HepG2 (cell line): ENCODE data around the gene FLRT3. TPM values are rescaled to one million over a fixed set of nuclear protein-coding genes. Genes with fewer than 3 reads are reported as not detected.

ENCODE experiments used
- ATAC-seq: fragments of 200-7000 bp; cut with Tn5 transposase; 3 replicates; pipeline ENCODE4 v1.9.1; 2020; ENCODE audit warnings: mild to moderate bottlenecking, moderate library complexity
- BruUV-seq: library from RNA; stranded (reverse); fragments of 400-500 nt; replicated peaks from 2 replicates; lab custom pipeline; 2021; lab: Mats Ljungman, UMichigan
- CTCF ChIA-PET: fragments of 300-600 bp; formaldehyde crosslinking; extraction: SDS; loops from one replicate; lab custom pipeline; 2021; ENCODE audit warnings: low total read pairs, inconsistent platforms, low intra/inter-chr PET ratio; lab: Yijun Ruan, JAX
- POLR2A ChIA-PET: fragments of 350-600 bp; sonication (Branson Sonifier 250); formaldehyde crosslinking; loops from one replicate; lab custom pipeline; 2020; ENCODE audit warnings: antibody characterized with exemption, inconsistent platforms; lab: Yijun Ruan, JAX
- DNase-seq: peaks from one replicate; pipeline ENCODE4 v3.0.0-alpha.2; 2015; ENCODE audit warnings: low spot score
- FAIRE-seq: peaks from 3 replicates; lab custom pipeline; 2011; peaks lifted over from hg19 to GRCh38; lab: Jason Lieb, UNC
- H2AFZ ChIP-seq: one replicate; pipeline ENCODE4 v1.6.1; 2011; ENCODE audit warnings: low read length, inconsistent platforms
- H3K27ac ChIP-seq: fragments of 300-600 bp; 3 replicates; pipeline ENCODE4 v1.8.0; 2011; ENCODE audit warnings: mixed run types, mild to moderate bottlenecking, mixed read lengths, low read length, inconsistent platforms; ENCODE audit not compliant: insufficient read depth; ENCODE audit errors: extremely low read length
- H3K27me3 ChIP-seq, 2 experiments: fragments of 200-600 bp in 1 of 2; 2 replicates in 1 of 2; 3 replicates in 1 of 2; pipeline versions ENCODE4 v1.6.0 to v1.8.0; 2011; ENCODE audit warnings: low read length in 2 of 2, mild to moderate bottlenecking in 2 of 2, moderate library complexity in 2 of 2, inconsistent platforms in 1 of 2; ENCODE audit not compliant: insufficient read depth in 2 of 2, control insufficient read depth in 1 of 2
- H3K36me3 ChIP-seq, 2 experiments: fragments of 200-600 bp in 1 of 2; replicated peaks in 1 of 2; 2 replicates in 1 of 2; 3 replicates in 1 of 2; pipeline versions ENCODE4 v1.5.1 to v1.8.0; 2011; ENCODE audit warnings: low read length in 2 of 2, inconsistent platforms in 1 of 2; ENCODE audit not compliant: insufficient read depth in 2 of 2, control insufficient read depth in 1 of 2
- H3K4me1 ChIP-seq: 2 replicates; pipeline ENCODE4 v1.5.1; 2012; ENCODE audit warnings: low read length, inconsistent platforms; ENCODE audit not compliant: insufficient read depth
- H3K4me2 ChIP-seq: 2 replicates; pipeline ENCODE4 v1.6.0; 2011; ENCODE audit warnings: low read depth, low read length, inconsistent platforms
- H3K4me3 ChIP-seq, 3 experiments: fragments of 200-600 bp in 1 of 3; sonication (generic), shearing (Covaris generic) in 1 of 3; replicated peaks in 1 of 3; 2 replicates each; pipeline ENCODE4 v1.5.1; 2011 to 2016; ENCODE audit warnings: low read length in 3 of 3, inconsistent platforms in 2 of 3, low read depth in 2 of 3, mild to moderate bottlenecking in 2 of 3, control low read depth in 1 of 3, mixed read lengths in 1 of 3; ENCODE audit not compliant: insufficient read depth in 1 of 3
- H3K79me2 ChIP-seq: one replicate; pipeline ENCODE4 v1.6.1; 2011; ENCODE audit warnings: low read length, inconsistent platforms; ENCODE audit not compliant: insufficient read depth
- H3K9ac ChIP-seq: 2 replicates; pipeline ENCODE4 v1.6.0; 2011; ENCODE audit warnings: mild to moderate bottlenecking, low read depth, low read length, inconsistent platforms; ENCODE audit not compliant: insufficient read depth
- H3K9me3 ChIP-seq: 2 replicates; pipeline ENCODE4 v1.5.1; 2012; ENCODE audit warnings: mild to moderate bottlenecking, low read length
- H4K20me1 ChIP-seq: 2 replicates; pipeline ENCODE4 v1.6.0; 2011; ENCODE audit warnings: inconsistent platforms, mild to moderate bottlenecking, low read length, moderate library complexity; ENCODE audit not compliant: insufficient read depth
- ASH2L ChIP-seq: fragments of 300-600, 200-600 bp; sonication (generic); IDR thresholded peaks from 2 replicates; pipeline ENCODE4 v1.7.0; 2017; ENCODE audit warnings: low read depth, mild to moderate bottlenecking, moderate library complexity, mixed read lengths, low read length; ENCODE audit not compliant: insufficient read length
- BRCA1 ChIP-seq: sonication (generic); formaldehyde crosslinking; IDR thresholded peaks from 2 replicates; pipeline ENCODE4 v1.4.0; 2020; ENCODE audit warnings: missing genetic modification reagents
- CHD2 ChIP-seq: IDR thresholded peaks from 2 replicates; pipeline ENCODE4 v1.6.1; 2011; ENCODE audit warnings: low read depth, low read length, improper control_type of control experiment
- E2F5 ChIP-seq: sonication (generic); formaldehyde crosslinking; conservative IDR thresholded peaks from 2 replicates; pipeline ENCODE4 v1.4.0; 2020; ENCODE audit warnings: missing genetic modification reagents
- EHMT2 ChIP-seq: fragments of 200-600 bp; sonication (generic); IDR thresholded peaks from 2 replicates; pipeline ENCODE4 v1.7.0; 2017; ENCODE audit warnings: antibody characterized with exemption, low read depth, low read length, borderline replicate concordance
- HES4 ChIP-seq: sonication (generic); formaldehyde crosslinking; IDR thresholded peaks from 2 replicates; pipeline ENCODE4 v1.9.0; 2021; ENCODE audit warnings: mild to moderate bottlenecking, missing genetic modification reagents, borderline replicate concordance
- KIAA2018 ChIP-seq: sonication (generic); formaldehyde crosslinking; IDR thresholded peaks from 2 replicates; pipeline ENCODE4 v1.5.0; 2020; ENCODE audit warnings: mild to moderate bottlenecking, missing genetic modification reagents, borderline replicate concordance
- RCOR2 ChIP-seq: IDR thresholded peaks from 2 replicates; pipeline ENCODE4 v1.6.1; 2016; ENCODE audit warnings: missing biosample characterization, missing genetic modification reagents
- ZNF34 ChIP-seq: sonication (generic); formaldehyde crosslinking; IDR thresholded peaks from 2 replicates; pipeline ENCODE4 v1.4.0; 2020; ENCODE audit warnings: mild to moderate bottlenecking, missing genetic modification reagents, borderline replicate concordance
- ZNF704 ChIP-seq: sonication (generic); formaldehyde crosslinking; IDR thresholded peaks from 2 replicates; pipeline ENCODE4 v1.8.1; 2023; ENCODE audit warnings: mild to moderate bottlenecking, inconsistent platforms, moderate library complexity, missing genetic modification reagents, borderline replicate concordance
- ZNF713 ChIP-seq: sonication (generic); formaldehyde crosslinking; IDR thresholded peaks from 2 replicates; pipeline ENCODE4 v1.4.0; 2020; ENCODE audit warnings: mild to moderate bottlenecking, missing genetic modification reagents
- in situ Hi-C: cut with HindIII; loops from 2 replicates; pipeline ENCODE4 v1.10.0; 2017; ENCODE audit warnings: low pct_unique_long_range_greater_than_20kb; ENCODE audit not compliant: extremely low pct_ligation_motif_present
- intact Hi-C: fragments of 100-400 bp; cut with micrococcal nuclease; formaldehyde crosslinking; loops from one replicate; pipeline ENCODE4 v1.10.0; 2022; ENCODE audit not compliant: unreplicated experiment
- polyA plus RNA-seq, 8 experiments: library from polyadenylated mRNA; depleted of rRNA in 3 of 8; stranded (reverse) in 7 of 8; unstranded in 1 of 8; fragments of >200 nt; fragmentation: Illumina TruSeq in 4 of 8; extraction: Trizol in 4 of 8; gene quantifications; 2 replicates each; pipeline versions ENCODE4 v1.2.1 to v1.2.3, GENCODE V29; 2011 to 2016; ENCODE audit warnings: low read depth in 4 of 8, missing spikeins in 1 of 8, mixed read lengths in 1 of 8; ENCODE audit not compliant: insufficient read depth in 1 of 8
- total RNA-seq, 5 experiments: library from RNA; depleted of rRNA; stranded (reverse); fragments of >200 nt; fragmentation: Illumina TruSeq; extraction: Trizol; gene quantifications; 2 replicates each; pipeline ENCODE4 v1.2.3, GENCODE V29; 2016; ENCODE audit warnings: low read depth in 1 of 5
- TF ChIP-seq, protein P1 (sequence below): sonication (generic); formaldehyde crosslinking; IDR thresholded peaks from 2 replicates; pipeline ENCODE4 v1.8.0; 2022; ENCODE audit warnings: missing genetic modification reagents, low read depth, mild to moderate bottlenecking, borderline replicate concordance

FLRT3 gene
- total and polyA plus RNA-seq, 2 of the 13 experiments (the other 11 are each of a cell fraction or from before 2014, with no cell fraction given): 0.44 to 5.3 TPM

DNA sequence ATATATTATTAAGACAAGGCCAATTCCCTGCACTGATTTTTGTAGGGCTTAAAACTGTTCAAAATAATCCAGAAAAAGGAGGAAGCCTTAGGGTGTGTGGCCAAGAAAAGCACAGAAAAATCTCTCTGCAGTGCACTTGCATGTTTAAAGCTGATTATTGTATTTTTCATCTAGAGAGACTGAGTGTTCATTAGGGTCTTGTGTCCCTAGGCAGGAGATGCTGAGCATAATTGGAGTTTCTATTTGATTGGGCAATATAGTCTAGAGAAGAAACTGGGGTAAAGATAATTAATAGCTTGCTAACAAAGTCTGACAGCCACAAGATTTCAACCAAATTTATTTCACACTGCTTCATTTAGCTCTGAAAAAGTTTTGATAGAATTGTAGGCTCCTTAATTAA, 2.4 kb downstream of the FLRT3 start:
- Histone ChIP-seq H3K36me3 (no peaks in the 10 kb centered on the region), H3K27me3 (no peaks in the 10 kb centered on the region; a peak in 1 of 5 replicates), H3K9ac (no peak overlapping the region; the same call in 1 of the 2 replicates), H3K9me3 (no peaks in the 10 kb centered on the region), H3K4me1 (peaks cover 17% of the 10 kb centered on the region; the same call in 1 of the 2 replicates), H3K27ac (no peak overlapping the region), H2AFZ (no peak overlapping the region), H4K20me1 (no peaks in the 10 kb centered on the region), H3K4me3 (no peak overlapping the region), H3K4me2 (peak overlapping the region; percentile 9), H3K79me2 (no peaks in the 10 kb centered on the region)
- ATAC-seq: no peak
- FAIRE-seq: no peak
- CTCF ChIA-PET: no interaction called here
- TF ChIP-seq BRCA1 (CRISPR knock-in tag): no peak
- no peak for TF ChIP-seq CHD2
- no peak for TF ChIP-seq E2F5 (CRISPR knock-in tag)
- no peak for TF ChIP-seq RCOR2
- no peak for TF ChIP-seq EHMT2
- no peak for TF ChIP-seq ZNF34
- TF ChIP-seq ZNF713: no peak
- TF ChIP-seq ZNF704 (CRISPR knock-in tag): no peak
- TF ChIP-seq, protein P1, sequence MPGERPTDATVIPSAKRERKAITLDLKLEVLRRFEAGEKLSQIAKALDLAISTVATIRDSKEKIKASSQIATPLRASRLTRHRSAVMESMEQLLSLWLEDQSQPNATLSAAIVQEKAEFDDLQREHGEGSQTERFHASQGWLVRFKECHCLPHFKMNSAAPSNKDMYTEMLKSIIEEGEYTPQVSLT (CRISPR knock-in tag): no peak
- TF ChIP-seq KIAA2018: no peak
- no peak for TF ChIP-seq ASH2L
- no peak for TF ChIP-seq HES4 (CRISPR knock-in tag)
- intact Hi-C loops: loop anchor here (2.0 to 10.0 kb wide), 4 partner anchors 192 to 1597 kb away; no protein-coding TSS in a partner anchor
- in situ Hi-C loops: loop anchor here (10.0 kb wide), 2 partner anchors 610 to 910 kb away; no protein-coding TSS in a partner anchor
- BruUV-seq: no TSS peak
- DNase-seq: no peak
- POLR2A ChIA-PET: no interaction called here
